ENCODE data around the gene PHRF1.
A peak's percentile ranks its signal among the peaks of the same experiment; 100 is the strongest.

Gene PHRF1, protein sequence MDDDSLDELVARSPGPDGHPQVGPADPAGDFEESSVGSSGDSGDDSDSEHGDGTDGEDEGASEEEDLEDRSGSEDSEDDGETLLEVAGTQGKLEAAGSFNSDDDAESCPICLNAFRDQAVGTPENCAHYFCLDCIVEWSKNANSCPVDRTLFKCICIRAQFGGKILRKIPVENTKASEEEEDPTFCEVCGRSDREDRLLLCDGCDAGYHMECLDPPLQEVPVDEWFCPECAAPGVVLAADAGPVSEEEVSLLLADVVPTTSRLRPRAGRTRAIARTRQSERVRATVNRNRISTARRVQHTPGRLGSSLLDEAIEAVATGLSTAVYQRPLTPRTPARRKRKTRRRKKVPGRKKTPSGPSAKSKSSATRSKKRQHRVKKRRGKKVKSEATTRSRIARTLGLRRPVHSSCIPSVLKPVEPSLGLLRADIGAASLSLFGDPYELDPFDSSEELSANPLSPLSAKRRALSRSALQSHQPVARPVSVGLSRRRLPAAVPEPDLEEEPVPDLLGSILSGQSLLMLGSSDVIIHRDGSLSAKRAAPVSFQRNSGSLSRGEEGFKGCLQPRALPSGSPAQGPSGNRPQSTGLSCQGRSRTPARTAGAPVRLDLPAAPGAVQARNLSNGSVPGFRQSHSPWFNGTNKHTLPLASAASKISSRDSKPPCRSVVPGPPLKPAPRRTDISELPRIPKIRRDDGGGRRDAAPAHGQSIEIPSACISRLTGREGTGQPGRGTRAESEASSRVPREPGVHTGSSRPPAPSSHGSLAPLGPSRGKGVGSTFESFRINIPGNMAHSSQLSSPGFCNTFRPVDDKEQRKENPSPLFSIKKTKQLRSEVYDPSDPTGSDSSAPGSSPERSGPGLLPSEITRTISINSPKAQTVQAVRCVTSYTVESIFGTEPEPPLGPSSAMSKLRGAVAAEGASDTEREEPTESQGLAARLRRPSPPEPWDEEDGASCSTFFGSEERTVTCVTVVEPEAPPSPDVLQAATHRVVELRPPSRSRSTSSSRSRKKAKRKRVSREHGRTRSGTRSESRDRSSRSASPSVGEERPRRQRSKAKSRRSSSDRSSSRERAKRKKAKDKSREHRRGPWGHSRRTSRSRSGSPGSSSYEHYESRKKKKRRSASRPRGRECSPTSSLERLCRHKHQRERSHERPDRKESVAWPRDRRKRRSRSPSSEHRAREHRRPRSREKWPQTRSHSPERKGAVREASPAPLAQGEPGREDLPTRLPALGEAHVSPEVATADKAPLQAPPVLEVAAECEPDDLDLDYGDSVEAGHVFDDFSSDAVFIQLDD (N-terminal part only)

DNA sequence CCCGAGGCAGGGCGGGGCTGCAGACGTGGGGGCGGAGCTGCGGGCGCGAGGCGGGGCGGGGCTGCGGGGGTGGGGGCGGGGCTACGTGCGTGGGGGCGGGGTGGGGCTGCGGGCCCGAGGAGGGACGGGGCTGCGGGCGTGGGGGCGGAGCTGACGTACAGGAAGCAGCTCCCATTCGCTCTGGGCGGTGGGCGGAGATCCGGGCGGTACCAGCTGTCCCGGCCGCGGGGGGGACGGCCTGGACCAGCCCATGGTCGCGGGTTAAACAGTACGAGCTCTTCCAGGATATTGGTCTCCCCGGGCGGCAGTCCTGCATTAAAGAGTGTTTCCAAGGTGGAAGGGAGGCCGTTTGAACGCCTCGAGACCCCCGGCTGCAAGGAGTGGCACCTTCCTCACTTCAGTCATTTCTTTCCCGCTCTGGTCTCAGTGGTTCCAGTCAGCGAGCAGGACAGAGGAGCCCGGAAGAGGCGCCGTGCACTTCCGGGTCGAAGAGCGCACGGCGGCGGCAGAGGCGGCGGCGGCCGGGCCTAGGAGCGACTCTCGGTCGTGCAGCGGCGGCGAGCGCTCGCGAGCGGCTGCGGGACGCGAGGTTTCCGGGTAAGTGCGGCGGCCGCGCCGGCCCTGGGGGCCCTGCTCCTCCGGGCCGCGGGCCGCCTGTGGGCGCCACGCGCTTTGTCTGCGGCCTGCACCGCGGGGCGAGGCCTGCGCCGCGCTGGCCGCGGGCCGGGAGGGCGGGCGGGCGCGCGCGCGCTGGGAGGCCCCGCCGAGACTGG lies at the start of gene PHRF1:
Gene PHRF1, plus strand, starts transcription at position 475 of the 773 bp plus-strand sequence. CDS start 5,043 bp downstream, outside the sequence.
- H3K4me1 Mint-ChIP-seq = peaks cover 52% of the 10 kb centered on the region
- H3K4me3 Mint-ChIP-seq = peak within 1 kb of the TSS; percentile 90
- no peaks in the 10 kb centered on the region for H3K9me3 Mint-ChIP-seq
- H3K27ac Mint-ChIP-seq = peak within 1 kb of the TSS; percentile 95
- peaks cover 7% of the 10 kb centered on the region for H3K36me3 Mint-ChIP-seq
- CTCF ChIA-PET = interaction anchor here (0.9 to 1.6 kb wide), 3 partner anchors 10 to 37 kb away, joined by 3 to 5 read pairs (median 4); no protein-coding TSS in a partner anchor
- H3K27me3 Mint-ChIP-seq = peaks cover 13% of the 10 kb centered on the region
- peak; percentile 95 for DNase-seq

DNA sequence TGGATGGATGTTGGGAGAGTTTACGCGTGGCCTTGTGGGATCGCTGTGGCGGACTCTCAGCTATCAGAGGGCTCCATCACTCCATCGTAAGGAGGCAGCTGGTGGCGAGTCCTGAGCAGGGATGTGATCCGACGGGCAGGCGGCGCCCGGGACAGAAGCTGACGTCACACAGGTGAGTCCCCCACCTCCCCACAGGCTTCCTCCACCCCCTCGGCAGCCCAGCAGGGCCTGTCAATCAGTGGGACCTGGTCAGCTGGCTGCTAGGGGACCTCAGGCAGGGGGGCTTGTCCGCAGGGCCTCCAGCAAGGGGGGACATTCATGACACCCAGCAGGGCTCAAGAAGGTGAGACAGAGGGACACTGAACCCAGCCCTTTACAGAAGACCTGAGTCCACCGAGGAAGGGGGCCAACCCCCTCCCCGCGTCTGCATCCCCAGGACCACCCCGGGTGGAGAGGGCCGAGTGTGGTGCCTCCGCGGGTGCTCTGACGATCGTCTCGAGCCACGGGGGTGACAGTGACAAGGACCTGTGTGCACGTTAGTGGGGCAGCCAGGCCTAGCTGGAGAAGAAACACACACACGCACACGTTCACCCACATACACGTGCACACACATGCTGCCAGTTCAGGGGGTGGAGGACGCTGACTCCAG lies 48.0 kb upstream of the PHRF1 start:
- no peaks in the 10 kb centered on the region for H3K27me3 Mint-ChIP-seq
- no peaks in the 10 kb centered on the region for H3K4me1 Mint-ChIP-seq
- H3K27ac Mint-ChIP-seq = no peak overlapping the region
- no peaks in the 10 kb centered on the region for H3K9me3 Mint-ChIP-seq
- H3K36me3 Mint-ChIP-seq = peaks cover 4% of the 10 kb centered on the region
- no peak overlapping the region for H3K4me3 Mint-ChIP-seq
- CTCF ChIA-PET = no interaction called here
- DNase-seq = no peak

DNA sequence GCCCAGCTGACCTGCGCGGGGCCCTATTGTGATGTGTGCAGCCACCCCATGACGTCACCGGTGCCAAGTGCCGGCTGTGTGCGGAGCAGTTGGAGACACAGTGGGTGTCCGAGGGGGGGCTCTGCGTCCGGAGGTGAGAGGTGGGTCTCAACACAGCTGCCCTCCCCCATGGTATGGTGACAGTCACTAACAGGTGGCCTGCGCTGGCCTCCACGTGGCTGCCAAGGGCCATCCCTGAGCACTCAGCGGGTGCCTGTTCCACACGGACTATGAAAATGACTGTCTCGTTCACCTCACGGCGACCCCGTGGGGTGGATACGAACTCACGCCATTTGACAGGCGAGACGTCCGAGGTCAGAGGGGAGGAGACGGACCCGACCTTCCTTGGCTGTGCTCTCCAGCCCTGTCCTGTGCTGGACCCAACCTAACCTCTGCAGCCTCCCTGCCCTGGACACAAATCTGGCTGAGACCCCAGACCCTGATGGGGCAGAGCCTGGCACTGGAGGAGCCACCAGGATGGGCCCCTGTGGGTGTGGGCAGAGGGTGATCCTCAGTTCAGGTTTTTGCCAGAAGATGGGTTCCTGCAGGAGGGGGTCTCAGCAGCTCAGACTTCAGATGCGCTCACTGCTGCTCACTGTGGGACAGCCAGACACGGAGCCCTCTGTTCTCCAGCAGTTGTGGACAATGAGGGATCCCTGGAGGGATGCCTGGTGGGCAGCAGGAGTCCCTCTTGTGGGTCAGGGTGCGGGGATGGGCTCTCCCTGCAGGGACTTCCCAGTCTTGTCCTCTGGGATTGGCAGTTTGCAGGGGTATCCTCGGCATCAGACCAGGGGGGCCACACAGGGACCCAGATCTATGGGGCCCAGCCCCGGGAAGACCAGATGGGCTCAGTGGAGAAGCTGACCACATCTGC lies 47.2 kb upstream of the PHRF1 start:
- no peak for DNase-seq
- CTCF ChIA-PET = no interaction called here

DNA sequence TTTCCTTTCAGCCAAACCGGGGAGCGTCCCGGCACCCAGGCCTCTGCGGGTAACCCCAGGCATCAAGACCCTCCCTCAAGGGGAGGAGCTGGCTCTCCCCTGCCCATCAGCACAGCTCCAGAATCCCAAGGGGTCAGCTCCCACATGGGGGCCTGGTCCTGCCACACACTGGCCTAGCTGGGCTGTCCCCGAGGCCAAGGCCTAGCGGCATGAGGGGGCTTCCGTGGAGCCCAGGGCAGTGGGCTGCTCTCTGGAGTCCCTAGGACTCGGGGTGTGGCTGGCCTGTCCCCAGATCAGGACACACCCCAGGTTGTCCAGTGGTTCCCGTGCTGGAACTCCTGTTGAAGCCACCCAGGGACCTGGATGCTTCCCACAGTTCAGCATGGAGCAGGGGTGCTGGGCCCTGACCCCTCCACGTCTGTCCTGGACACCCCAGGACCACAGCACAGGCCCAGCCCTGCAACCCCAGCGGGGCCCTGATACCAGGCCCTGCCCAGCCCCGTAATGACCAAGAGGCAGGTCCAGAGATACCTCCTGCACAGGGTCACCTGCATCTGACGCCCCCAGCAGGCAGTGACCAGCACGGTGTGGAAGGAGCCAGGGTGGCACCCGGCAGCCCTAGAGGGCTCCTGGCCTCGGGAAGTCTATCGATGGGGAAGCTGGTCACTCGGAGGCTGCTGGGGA lies 46.4 kb upstream of the PHRF1 start:
- CTCF ChIA-PET = no interaction called here
- DNase-seq = no peak
- Mint-ChIP-seq H3K27me3 (no peaks in the 10 kb centered on the region), H3K36me3 (peaks cover 8% of the 10 kb centered on the region), H3K27ac (no peak overlapping the region), H3K9me3 (no peaks in the 10 kb centered on the region), H3K4me1 (peaks cover 4% of the 10 kb centered on the region), H3K4me3 (no peak overlapping the region)

More for the DNA sequence above, 47.2 kb upstream of the PHRF1 start:
- H3K27ac Mint-ChIP-seq = no peak overlapping the region
- H3K4me3 Mint-ChIP-seq = no peak overlapping the region
- no peaks in the 10 kb centered on the region for H3K27me3 Mint-ChIP-seq
- H3K36me3 Mint-ChIP-seq = peaks cover 8% of the 10 kb centered on the region
- H3K4me1 Mint-ChIP-seq = peaks cover 4% of the 10 kb centered on the region
- no peaks in the 10 kb centered on the region for H3K9me3 Mint-ChIP-seq

DNA sequence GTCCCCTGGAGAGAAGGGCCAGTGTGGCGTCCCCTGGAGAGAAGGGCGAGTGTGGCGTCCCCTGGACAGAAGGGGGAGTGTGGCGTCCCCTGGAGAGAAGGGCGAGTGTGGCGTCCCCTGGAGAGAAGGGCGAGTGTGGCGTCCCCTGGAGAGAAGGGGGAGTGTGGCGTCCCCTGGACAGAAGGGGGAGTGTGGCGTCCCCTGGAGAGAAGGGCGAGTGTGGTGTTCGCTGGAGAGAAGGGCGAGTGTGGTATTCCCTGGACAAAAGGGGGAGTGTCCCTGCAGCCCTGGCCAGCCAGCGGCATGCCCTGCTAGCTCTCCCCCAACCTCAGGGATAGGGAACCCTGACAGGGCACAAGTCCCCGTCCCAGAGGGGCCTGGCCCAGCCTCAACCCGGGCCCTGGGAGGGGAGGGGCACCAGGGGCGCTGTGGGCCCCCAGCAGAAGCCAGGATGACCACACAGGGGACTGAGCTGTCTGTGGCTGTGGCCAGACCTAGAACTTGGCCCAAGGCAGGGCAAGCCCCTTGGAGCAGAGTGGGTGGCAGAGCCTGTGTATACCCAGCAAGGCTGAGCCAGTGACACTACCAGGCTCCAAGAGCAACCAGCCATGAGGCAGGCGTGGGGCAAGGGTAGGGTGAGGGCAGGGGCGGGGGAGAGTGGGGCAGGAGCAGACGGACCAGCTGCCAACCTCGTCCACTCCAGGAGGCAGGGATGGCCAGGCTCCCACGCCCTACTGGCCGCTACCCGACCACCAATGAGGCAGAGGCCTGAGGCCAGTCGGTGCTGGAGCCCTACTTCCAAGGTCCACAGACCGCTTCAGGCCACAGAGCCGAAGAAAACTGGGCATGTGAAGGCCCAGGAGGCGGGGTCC lies 45.1 kb upstream of the PHRF1 start:
- Mint-ChIP-seq H3K4me1 (peaks cover 5% of the 10 kb centered on the region), H3K36me3 (peaks cover 8% of the 10 kb centered on the region), H3K27me3 (peaks cover 1% of the 10 kb centered on the region), H3K27ac (no peak overlapping the region), H3K9me3 (no peaks in the 10 kb centered on the region), H3K4me3 (no peak overlapping the region)
- CTCF ChIA-PET = no interaction called here
- no peak for DNase-seq

DNA sequence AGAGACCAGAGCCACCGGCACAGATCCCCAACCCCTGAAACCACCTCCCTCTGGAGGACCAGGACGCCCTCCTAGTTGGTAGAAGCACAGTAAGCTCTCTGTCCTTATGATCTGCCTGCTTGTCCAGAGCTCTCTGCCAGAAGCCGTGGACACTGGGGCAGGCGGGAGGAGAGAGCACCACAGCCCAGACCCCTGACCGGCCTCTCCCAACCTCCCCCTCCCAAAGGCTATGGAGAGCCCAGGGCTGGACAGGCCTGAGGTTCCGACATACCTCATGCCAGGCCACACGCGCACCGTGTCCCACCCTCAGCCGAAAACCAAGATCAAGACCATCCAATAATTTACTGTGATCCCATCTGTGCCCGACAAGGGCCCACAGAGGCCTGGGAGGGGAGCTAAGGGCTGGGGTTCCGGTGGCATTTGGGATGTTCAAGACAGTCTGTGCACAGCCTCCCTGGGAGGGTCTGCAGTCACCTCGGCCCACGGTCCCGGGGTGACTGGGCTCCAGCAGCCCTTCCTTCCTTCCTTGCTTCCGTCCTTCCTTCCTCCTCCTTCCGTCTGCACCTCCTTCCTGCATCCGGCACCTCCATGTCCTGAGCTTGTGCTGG lies 44.2 kb upstream of the PHRF1 start:
- H3K4me3 Mint-ChIP-seq = no peak overlapping the region
- no peak for DNase-seq

DNA sequence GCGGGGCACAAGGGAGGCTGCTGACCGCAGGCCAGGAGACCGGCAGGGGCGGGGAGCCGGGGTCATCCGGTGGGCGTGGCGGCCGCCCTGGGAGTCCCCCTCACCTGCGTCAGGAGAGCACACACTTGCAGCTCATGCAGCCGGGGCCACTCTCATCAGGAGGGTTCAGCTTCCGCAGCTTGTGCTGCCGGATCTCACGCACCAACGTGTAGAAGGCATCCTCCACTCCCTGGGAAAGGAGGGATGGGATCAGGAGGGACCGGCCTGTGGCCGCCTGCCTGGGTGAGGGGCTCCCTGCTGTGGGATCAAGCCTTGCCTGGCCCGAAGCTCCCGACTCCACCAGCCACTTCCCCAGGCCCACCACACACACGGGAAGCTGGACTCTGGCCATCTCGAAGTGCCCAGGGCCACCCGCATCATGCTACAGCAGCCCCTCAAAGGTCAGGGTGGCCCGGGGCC lies 43.7 kb upstream of the PHRF1 start:
- Mint-ChIP-seq H3K4me3 (no peak overlapping the region), H3K27ac (no peak overlapping the region), H3K9me3 (no peaks in the 10 kb centered on the region), H3K36me3 (peaks cover 8% of the 10 kb centered on the region), H3K27me3 (peaks cover 10% of the 10 kb centered on the region), H3K4me1 (peaks cover 13% of the 10 kb centered on the region)
- no peak for DNase-seq
- CTCF ChIA-PET = interaction anchor here (1.2 kb wide), 1 partner anchor 11 kb away, joined by 4 read pairs; no protein-coding TSS in a partner anchor

More for the DNA sequence above, 44.2 kb upstream of the PHRF1 start:
- Mint-ChIP-seq H3K9me3 (no peaks in the 10 kb centered on the region), H3K36me3 (peaks cover 8% of the 10 kb centered on the region), H3K27ac (no peak overlapping the region), H3K4me1 (peaks cover 9% of the 10 kb centered on the region), H3K27me3 (peaks cover 5% of the 10 kb centered on the region)
- CTCF ChIA-PET = interaction anchor here (1.2 kb wide), 1 partner anchor 10 kb away, joined by 4 read pairs; no protein-coding TSS in a partner anchor

DNA sequence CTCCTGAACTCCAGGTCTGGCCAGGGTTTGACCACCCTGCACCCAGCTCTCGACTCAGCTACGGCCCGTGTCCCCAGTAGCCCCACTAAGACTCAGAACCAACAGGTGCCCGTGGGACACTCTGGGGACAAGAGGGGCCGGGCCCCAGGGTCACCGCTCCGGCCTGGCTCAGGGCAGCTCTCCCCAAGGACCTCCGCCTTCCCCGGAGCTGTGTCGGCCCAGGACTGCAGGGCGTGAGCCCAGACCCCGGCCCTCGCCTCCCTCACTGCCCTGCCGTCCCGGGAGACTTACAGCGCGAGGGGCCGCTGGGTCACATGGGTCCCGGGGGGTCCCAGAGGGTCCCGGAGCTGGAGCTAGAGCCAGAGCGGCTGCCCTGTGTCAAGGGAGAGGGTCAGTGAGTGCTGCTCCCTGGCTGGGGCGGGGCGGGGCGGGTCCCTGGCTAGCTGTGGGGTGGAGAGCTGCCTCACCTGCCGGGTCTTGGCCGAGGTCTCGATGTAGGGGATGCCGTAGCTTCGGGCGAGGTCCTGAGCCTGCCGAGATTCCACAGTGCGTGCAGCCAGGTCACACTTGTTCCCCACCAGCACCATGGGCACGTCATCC lies 43.2 kb upstream of the PHRF1 start:
- Mint-ChIP-seq H3K4me1 (peaks cover 19% of the 10 kb centered on the region), H3K27ac (no peak overlapping the region), H3K9me3 (no peaks in the 10 kb centered on the region), H3K4me3 (peak overlapping the region; percentile 26), H3K36me3 (peaks cover 8% of the 10 kb centered on the region), H3K27me3 (peaks cover 14% of the 10 kb centered on the region)
- CTCF ChIA-PET = interaction anchor here (1.2 kb wide), 1 partner anchor 12 kb away, joined by 4 read pairs; no protein-coding TSS in a partner anchor
- no peak for DNase-seq

DNA sequence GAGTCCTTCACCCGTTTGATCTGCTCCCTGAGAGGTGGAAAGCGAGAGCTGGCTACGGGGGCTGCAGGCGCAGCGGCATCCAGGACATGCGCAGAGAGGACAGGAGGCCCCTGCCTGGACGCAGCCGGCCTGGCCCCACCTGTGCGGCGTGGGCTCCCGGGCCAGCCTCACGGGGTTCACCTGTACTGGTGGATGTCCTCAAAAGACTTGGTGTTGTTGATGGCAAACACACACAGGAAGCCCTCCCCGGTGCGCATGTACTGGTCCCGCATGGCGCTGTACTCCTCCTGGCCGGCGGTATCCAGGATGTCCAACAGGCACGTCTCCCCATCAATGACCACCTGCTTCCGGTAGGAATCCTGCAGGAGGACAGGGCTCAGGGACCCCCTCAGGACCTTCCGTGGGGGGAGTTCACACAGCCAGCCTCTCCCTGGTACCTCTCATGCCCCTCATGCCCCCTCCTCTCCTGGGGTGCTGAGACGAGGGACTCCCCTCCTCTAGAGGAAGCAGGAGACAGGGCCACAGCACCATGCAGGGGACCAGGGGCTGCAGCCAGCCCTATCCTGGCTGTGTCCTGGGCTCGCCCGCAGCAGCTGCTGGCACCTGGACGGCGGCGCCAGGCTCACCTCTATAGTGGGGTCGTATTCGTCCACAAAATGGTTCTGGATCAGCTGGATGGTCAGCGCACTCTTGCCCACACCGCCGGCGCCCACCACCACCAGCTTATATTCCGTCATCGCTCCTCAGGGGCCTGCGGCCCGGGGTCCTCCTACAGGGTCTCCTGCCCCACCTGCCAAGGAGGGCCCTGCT lies 42.5 kb upstream of the PHRF1 start:
- Mint-ChIP-seq H3K36me3 (peaks cover 8% of the 10 kb centered on the region), H3K27ac (no peak overlapping the region), H3K4me1 (peaks cover 24% of the 10 kb centered on the region), H3K9me3 (no peaks in the 10 kb centered on the region), H3K27me3 (peaks cover 20% of the 10 kb centered on the region), H3K4me3 (peak overlapping the region; percentile 48)
- peak; percentile 17 for DNase-seq
- CTCF ChIA-PET = no interaction called here

Data from activated naive CD4-positive, alpha-beta T cell treated with anti-CD3 and anti-CD28 coated beads, Interleukin-2, amount 10 ng/mL, durations not matched to agents 7 days and 5 days (primary cell).